Measurements from ENCODE around the gene PARD3B. TPM values are rescaled to one million over a fixed set of nuclear protein-coding genes. Genes with fewer than 3 reads are reported as not detected.

The PARD3B gene
- total and polyA plus RNA-seq, 2 donors (not counting 1 experiment from before 2014, with no cell fraction given): 7.4 to 20.6 TPM

DNA sequence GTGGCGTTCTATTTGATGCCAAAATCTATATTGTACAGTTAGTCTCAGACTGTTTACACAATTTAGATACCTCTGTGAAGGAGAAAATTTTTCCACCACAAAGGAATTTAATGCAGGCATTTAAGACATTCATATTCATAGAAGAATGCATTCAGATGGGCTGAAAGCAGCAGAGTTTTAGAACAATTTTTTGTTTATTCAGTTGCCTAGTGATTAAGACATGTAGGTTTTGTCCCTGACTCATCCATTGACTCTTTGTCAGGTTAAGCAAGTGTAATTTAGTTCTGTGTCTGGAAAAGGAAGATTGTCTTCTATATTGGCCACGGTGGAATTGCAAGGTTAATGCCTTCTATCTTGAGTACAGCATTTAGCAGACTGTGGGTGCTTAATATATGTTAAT is 515.0 kb downstream of the PARD3B start:
- H3K36me3 ChIP-seq (ENCODE audit: control insufficient read depth, insufficient read depth, low read length): no peaks in the 10 kb centered on the region
- H3K9me3 ChIP-seq (ENCODE audit: control insufficient read depth, insufficient read depth, low read depth, low read length): no peaks in the 10 kb centered on the region
- no peaks in the 10 kb centered on the region for H3K4me1 ChIP-seq (ENCODE audit: control insufficient read depth, extremely low read depth, insufficient read depth, low read length)
- no peaks in the 10 kb centered on the region for H3K27me3 ChIP-seq (ENCODE audit: control insufficient read depth, insufficient read depth, low read length)
- H3K4me3 ChIP-seq (replicated peaks in 1 of 4; ENCODE audit: control extremely low read depth in 1 of 4, insufficient read depth in 1 of 4, low read depth in 3 of 4, low read length in 4 of 4): no peak overlapping the region
- no peak overlapping the region for H2AFZ ChIP-seq (ENCODE audit: low read length)
- H3K9ac ChIP-seq (ENCODE audit: insufficient read depth, low read length): no peak overlapping the region
- H3K79me2 ChIP-seq (ENCODE audit: control insufficient read depth, insufficient read depth, low read length): no peaks in the 10 kb centered on the region
- H3K27ac ChIP-seq (ENCODE audit: insufficient read depth, low read length): peak overlapping the region; percentile 1
- no peak overlapping the region for H3K4me2 ChIP-seq (ENCODE audit: extremely low read depth, insufficient read depth, low read length)
- TF ChIP-seq, protein P1, sequence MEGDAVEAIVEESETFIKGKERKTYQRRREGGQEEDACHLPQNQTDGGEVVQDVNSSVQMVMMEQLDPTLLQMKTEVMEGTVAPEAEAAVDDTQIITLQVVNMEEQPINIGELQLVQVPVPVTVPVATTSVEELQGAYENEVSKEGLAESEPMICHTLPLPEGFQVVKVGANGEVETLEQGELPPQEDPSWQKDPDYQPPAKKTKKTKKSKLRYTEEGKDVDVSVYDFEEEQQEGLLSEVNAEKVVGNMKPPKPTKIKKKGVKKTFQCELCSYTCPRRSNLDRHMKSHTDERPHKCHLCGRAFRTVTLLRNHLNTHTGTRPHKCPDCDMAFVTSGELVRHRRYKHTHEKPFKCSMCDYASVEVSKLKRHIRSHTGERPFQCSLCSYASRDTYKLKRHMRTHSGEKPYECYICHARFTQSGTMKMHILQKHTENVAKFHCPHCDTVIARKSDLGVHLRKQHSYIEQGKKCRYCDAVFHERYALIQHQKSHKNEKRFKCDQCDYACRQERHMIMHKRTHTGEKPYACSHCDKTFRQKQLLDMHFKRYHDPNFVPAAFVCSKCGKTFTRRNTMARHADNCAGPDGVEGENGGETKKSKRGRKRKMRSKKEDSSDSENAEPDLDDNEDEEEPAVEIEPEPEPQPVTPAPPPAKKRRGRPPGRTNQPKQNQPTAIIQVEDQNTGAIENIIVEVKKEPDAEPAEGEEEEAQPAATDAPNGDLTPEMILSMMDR (conservative IDR thresholded peaks at IDR 0.05 in 1 of 2, IDR thresholded peaks at IDR 0.05 in 1 of 2; ENCODE audit: low read depth in 1 of 2, low read length in 2 of 2): no peak
- TF ChIP-seq EZH2 (IDR thresholded peaks at IDR 0.05; ENCODE audit: low read length, missing control alignments): no peak
- peak; percentile 33 to 84 for DNase-seq (ENCODE audit: low read depth in 2 of 2)
- no peaks in the 10 kb centered on the region for H4K20me1 ChIP-seq (ENCODE audit: control insufficient read depth, extremely low read depth, insufficient read depth, low read length)

DNA sequence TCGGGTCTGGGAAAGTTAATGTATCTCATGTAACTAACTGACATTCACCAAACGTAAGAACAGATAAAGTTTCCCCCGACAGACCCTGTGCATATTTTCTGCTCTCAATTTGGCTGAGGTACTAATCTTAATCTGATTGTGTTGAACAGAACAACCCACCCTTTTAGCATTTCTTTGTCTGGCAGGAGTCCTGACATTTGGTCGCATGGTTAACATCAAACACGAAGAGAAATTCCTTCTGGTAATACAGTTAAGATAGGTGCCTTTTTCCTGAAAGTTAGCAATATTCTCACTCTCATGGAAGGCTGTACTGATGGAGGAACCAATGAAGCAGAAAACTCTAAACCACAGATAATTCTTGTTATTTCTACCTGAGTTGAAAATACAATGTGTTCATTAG is 520.8 kb downstream of the PARD3B start:
- H3K4me2 ChIP-seq (ENCODE audit: extremely low read depth, insufficient read depth, low read length): no peak overlapping the region
- H3K9ac ChIP-seq (ENCODE audit: insufficient read depth, low read length): no peak overlapping the region
- TF ChIP-seq, protein P1 (conservative IDR thresholded peaks at IDR 0.05 in 1 of 2, IDR thresholded peaks at IDR 0.05 in 1 of 2; ENCODE audit: low read depth in 1 of 2, low read length in 2 of 2): no peak
- no peak for TF ChIP-seq EZH2 (IDR thresholded peaks at IDR 0.05; ENCODE audit: low read length, missing control alignments)
- no peaks in the 10 kb centered on the region for H3K27me3 ChIP-seq (ENCODE audit: control insufficient read depth, insufficient read depth, low read length)
- H3K4me1 ChIP-seq (ENCODE audit: control insufficient read depth, extremely low read depth, insufficient read depth, low read length): no peaks in the 10 kb centered on the region
- no peak overlapping the region for H3K4me3 ChIP-seq (replicated peaks in 1 of 4; ENCODE audit: control extremely low read depth in 1 of 4, insufficient read depth in 1 of 4, low read depth in 3 of 4, low read length in 4 of 4)
- no peaks in the 10 kb centered on the region for H4K20me1 ChIP-seq (ENCODE audit: control insufficient read depth, extremely low read depth, insufficient read depth, low read length)
- no peak overlapping the region for H3K27ac ChIP-seq (ENCODE audit: insufficient read depth, low read length)
- no peaks in the 10 kb centered on the region for H3K36me3 ChIP-seq (ENCODE audit: control insufficient read depth, insufficient read depth, low read length)
- DNase-seq (ENCODE audit: low read depth in 2 of 2): peak in 1 of 2 donors; percentile 24
- H3K9me3 ChIP-seq (ENCODE audit: control insufficient read depth, insufficient read depth, low read depth, low read length): no peaks in the 10 kb centered on the region
- H2AFZ ChIP-seq (ENCODE audit: low read length): no peak overlapping the region
- H3K79me2 ChIP-seq (ENCODE audit: control insufficient read depth, insufficient read depth, low read length): no peaks in the 10 kb centered on the region

GRCh38 chr2:205069928-205070327 is 524.7 kb downstream of the PARD3B start:
- Histone ChIP-seq H3K4me2 (ENCODE audit: extremely low read depth, insufficient read depth, low read length) (no peak overlapping the region), H2AFZ (ENCODE audit: low read length) (no peak overlapping the region), H4K20me1 (ENCODE audit: control insufficient read depth, extremely low read depth, insufficient read depth, low read length) (no peaks in the 10 kb centered on the region), H3K27me3 (ENCODE audit: control insufficient read depth, insufficient read depth, low read length) (no peaks in the 10 kb centered on the region), H3K79me2 (ENCODE audit: control insufficient read depth, insufficient read depth, low read length) (no peaks in the 10 kb centered on the region), H3K9ac (ENCODE audit: insufficient read depth, low read length) (no peak overlapping the region), H3K36me3 (ENCODE audit: control insufficient read depth, insufficient read depth, low read length) (no peaks in the 10 kb centered on the region), H3K27ac (ENCODE audit: insufficient read depth, low read length) (no peak overlapping the region), H3K4me1 (ENCODE audit: control insufficient read depth, extremely low read depth, insufficient read depth, low read length) (no peaks in the 10 kb centered on the region), H3K9me3 (ENCODE audit: control insufficient read depth, insufficient read depth, low read depth, low read length) (no peaks in the 10 kb centered on the region), H3K4me3 (replicated peaks in 1 of 4; ENCODE audit: control extremely low read depth in 1 of 4, insufficient read depth in 1 of 4, low read depth in 3 of 4, low read length in 4 of 4) (no peak overlapping the region)
- no peak for DNase-seq (ENCODE audit: low read depth in 2 of 2)
- no peak for TF ChIP-seq EZH2 (IDR thresholded peaks at IDR 0.05; ENCODE audit: low read length, missing control alignments)
- TF ChIP-seq, protein P1 (conservative IDR thresholded peaks at IDR 0.05 in 1 of 2, IDR thresholded peaks at IDR 0.05 in 1 of 2; ENCODE audit: low read depth in 1 of 2, low read length in 2 of 2): no peak

Data from fibroblast of lung (primary cell).